Stimulated activated CD4-positive, alpha-beta T cell treated with anti-CD3 and anti-CD28 coated beads, Interleukin-15, amount 100 ng/mL, for 48 hours (primary cell): ENCODE results near the gene PRR30.
"Not testable (repeated sequence)": the region's sequence is repeated elsewhere in the genome, so short reads cannot be mapped to it uniquely, and the experiment has no call there.

Experiments
- DNase-seq, 2 donors: peaks; one replicate each; pipeline ENCODE4 v3.0.0-alpha.2; 2020; ENCODE audit warnings: low read depth in 2 of 2

Gene PRR30

GRCh38 chr2:27139310-27139709 lies at the start of gene PRR30:
PRR30 (minus strand) TSS chr2:27139410; CDS start chr2:27138329, 1,081 bp downstream.
- no peak for DNase-seq

- no peak for DNase-seq
Observed at GRCh38 chr2:27186613-27187345, 47.6 kb upstream of the PRR30 start.

- no peak for DNase-seq
Observed at GRCh38 chr2:27185331-27186026, 46.3 kb upstream of the PRR30 start.

- DNase-seq = no peak
Observed at GRCh38 chr2:27184115-27184514, 44.9 kb upstream of the PRR30 start.

DNA sequence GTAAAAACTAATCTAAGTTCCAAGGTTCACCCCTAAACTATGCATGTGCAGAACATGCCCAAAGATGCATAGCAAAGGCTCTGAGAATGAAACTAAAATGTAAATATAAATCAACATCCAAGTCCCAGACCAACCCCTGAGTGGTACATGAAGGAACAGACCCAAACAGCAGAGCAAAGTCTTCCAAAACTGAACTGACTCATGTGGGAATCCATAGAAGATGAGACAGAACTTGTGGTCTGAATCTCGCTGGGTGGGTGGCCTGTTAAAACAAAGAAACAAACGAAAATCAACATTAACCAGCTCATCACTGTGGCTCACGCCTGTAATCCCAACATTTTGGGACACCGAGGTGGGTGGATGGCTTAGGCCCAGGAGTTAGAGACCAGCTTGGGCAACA lies 43.1 kb upstream of the PRR30 start:
- DNase-seq = no peak

- no peak for DNase-seq
Observed at GRCh38 chr2:27179344-27180000, 40.3 kb upstream of the PRR30 start.

DNA sequence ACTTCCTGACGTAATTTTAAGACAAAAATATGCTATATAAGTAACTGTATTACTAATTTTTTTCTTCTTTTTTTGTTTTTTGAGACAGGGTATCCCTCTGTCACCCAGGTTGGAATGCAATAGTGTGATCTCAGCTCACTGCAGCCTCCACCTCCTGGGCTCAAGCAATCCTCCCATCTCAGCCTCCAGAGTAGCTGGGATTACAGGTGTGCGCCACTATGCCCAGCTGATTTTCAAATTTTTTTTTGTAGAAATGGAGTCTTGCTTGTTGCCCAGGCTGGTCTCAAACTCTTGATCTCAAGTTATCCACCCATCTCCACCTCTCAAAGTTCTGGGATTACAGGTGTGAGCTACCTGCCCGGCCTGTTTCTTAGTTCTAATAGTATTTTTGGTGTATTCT lies 39.3 kb upstream of the PRR30 start:
- DNase-seq = no peak

- DNase-seq = no peak
Observed at GRCh38 chr2:27177441-27178351, 38.5 kb upstream of the PRR30 start.

DNA sequence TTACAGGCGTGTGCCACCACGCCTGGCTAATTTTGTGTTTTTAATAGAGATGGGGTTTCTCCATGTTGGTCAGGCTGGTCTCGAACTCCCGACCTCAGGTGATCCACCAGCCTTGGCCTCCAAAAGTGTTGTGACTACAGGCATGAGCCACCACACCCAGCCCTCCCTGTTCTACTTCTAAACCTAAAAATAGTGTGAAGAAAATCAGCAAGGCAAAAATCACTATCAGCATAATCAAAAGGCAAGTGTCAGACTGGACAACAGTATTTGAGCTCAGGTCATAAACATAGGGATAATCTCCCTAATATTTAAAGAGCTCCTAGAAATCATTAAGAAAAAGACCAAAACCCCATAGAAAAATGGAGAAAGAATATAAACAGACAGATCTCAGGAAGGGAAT lies 36.6 kb upstream of the PRR30 start:
- DNase-seq = not testable (repeated sequence)

DNA sequence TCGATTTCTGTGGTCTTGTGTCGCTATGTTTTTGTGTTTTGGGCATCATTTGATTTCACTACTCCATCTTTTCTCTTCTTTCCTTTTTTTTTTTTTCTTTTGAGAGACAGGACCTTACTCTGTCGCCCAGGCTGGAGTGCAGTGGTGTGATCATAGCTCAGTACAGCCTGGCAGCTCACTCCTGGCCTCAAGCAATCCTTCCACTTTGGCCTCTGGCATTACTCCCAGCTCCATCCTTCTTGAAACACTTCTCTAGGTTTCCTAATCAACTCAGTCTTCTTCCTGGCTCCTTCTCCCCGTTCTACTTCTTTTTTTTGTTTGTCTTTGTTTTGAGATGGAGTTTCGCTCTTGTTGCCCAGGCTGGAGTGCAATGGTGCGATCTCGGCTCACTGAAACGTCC lies 36.1 kb upstream of the PRR30 start:
- DNase-seq = no peak

- DNase-seq = no peak
Observed at GRCh38 chr2:27174638-27175037, 35.4 kb upstream of the PRR30 start.

DNA sequence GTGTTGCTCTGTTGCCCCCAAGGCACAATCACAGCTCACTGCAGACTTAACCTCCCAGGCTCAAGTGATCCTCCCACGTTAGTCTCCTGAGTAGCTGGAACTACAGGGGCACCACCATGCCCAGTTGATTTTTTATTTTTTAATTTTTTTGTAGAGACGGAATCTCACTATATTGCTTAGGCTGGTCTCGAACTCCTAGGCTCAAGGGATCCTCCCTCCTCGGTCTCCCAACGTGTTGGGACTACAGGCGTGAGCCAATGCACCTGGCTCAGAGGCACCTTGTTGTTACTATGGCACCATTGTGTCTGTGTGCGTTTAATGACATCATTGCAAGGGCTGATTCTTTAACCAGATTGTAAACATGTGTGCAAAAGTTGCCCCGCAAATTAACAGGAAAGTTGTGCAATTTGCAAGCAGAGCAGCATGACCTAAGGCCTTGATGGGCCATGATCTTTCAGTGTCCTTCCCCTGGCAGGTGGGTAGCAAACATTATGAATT lies 32.2 kb upstream of the PRR30 start:
- DNase-seq = no peak

DNA sequence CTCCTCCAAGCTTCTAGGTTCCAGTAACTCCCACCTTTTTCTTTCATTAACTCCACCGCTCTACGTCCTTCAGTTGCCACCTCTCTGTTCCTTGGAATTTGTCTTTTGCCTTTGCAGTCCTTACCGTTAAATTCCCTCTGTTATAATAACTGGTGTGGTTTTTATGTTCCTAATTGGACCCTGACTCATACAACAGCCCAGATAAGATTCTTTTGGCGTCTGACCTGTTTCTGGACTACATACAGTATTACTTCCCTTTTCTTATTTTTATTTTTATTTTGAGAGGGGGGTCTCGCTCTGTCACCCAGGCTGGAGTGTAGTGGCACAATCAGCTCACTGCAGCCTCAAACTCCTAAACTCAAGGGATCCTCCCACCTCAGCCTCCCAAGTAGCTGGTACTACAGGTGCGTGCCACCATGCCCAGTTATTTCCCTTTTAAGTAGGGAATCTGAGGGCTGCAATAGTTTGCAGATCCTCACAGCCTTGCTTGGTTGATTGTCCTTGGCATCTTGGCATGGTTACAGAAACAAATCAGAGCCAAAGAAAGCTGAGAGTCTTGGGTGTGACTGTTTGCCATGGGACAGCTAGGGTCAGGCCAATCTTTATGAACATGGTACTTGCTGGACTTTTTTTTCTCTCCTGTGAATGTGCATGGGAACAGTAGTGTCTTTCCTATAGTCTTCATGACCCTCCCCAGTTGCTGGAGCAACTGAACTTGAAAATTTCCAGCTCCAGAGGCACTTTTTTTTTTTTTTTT lies 31.5 kb upstream of the PRR30 start:
- no peak for DNase-seq

DNA sequence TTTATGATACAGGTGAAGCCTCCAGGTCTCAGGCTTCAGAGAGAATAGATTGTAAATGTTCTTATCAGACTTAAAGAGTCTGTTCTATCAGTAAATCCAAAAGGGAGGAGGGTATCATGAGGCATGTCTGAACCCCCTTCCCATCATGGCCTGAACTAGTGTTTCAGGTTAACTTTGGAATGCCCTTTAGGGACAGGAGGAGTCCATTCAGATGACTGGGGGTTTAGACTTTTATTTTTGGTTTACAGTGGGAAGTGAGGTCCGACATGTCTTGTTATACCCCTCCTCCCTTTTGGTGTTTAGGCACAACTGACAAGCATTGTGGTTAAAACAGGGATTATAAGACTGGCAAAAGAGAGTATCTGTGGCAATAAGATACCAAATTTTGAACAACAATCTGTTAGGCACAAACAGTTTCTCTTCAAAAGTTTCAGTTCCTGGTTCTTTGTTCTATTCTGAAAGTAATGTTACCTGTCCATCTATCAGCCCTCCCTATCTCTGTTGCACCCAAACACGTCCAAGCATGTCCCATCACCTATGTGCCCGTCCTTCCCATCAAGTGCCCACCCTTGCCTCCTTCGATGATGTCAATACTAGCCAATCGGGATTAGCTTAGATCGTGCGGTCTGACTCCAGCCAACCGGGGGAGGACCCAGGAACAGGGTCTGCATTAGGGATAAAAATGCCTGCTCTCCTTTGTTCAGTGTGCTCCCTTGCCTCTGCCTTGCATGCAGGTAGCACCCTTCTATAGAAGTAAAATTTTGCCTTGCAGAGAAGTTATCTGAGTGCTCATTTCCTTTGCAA lies 26.0 kb upstream of the PRR30 start:
- no peak for DNase-seq

DNA sequence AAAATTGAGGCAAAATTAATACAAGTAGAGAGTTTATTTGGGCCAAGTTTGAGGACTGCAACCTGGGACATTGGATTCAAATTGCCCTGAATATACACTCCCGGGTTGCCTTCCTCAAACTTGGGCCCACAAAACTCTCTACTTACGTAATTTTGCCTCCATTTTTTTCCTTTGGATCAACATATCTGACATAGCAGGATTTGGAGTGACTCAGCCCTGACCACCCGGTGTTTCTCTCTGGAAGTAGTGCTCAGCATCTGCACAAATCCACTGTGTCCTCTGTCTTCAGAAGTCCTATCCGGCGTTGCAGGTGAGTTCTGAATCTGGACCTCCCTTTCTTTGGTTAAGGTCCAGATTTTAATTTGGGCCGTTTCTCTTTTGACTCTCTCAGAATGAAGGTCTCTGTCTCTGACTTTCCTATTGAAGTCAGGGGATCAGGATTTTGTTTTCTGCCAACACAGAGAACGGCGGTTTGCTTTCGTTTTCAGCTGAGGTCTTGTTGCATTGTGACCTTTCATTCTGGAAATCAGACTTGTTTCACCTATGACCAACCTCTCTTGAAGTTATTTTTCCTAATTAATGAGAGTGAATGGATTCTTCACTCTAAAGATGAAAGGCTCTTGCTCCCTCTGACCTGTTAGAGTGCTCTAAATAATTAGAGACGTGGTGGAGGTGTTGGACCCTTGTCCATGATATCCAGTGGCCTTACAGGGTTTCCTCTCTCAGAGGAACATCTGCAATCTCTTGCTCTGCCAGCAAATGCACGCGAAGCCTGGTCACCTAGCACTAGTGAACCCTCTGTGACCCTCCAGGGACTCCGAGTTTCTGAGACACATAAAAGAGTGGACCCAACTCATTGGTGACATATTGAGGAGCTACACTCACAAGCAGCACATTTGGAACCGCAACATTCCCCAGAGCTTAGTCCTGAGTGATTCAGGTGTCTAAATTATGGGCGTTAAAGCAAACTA lies 23.2 kb upstream of the PRR30 start:
- DNase-seq = no peak

DNA sequence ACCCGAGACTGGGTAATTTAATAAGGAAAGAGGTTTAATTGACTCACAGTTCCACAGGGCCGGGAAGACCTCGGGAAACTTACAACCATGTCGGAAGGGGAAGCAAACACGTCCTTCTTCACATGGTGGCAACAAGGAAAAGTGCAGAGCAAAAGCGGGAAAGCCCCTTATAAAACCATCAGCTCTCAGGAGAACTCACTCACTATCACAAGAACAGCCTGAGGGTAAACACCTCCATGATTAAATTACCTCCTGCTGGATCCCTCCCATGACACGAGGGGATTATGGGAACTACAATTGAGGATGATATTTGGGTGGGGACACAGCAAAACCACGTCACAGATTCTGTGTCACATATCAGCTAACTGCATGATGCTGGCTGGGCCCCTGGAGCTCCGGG lies 21.0 kb upstream of the PRR30 start:
- no peak for DNase-seq

DNA sequence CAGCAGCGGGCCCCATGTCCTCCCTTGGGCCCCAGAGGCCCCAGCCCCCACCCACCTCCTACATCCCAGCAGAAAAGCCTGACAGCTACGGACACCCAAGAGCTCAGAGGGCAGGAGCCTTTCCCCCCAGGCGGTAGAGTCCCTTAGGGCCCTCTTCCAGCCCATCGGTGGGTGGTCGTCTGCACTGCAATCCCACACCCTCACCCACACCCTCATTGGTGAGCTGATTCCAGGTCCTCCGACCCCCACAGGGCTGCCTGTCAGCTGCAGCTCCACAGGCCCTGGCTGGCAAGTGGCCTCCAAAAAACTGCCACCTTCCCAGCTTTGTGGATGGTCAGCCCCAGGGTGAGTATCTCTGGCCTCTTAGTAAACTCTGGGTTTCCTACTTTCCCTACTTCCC lies 20.1 kb upstream of the PRR30 start:
- no peak for DNase-seq

DNA sequence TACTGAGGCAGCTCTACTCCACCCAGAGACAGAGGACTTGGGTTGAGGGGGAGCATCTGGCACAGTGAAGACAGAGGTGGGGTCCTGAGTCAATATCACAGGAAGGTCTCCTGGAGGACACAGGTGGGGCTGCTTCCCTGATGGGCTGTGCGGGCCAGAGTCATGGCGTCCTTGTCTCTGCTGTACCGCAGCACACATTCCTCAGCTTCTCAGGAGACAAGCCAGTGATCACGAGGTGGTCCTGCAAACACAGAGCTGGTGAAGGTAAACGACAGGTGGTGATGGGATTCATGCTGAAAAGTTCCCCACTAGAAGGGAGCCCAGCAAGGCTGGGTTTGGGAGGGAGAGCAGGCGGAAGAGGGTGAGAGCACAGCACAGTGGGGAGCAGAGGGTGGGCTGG lies 19.3 kb upstream of the PRR30 start:
- DNase-seq = no peak

DNA sequence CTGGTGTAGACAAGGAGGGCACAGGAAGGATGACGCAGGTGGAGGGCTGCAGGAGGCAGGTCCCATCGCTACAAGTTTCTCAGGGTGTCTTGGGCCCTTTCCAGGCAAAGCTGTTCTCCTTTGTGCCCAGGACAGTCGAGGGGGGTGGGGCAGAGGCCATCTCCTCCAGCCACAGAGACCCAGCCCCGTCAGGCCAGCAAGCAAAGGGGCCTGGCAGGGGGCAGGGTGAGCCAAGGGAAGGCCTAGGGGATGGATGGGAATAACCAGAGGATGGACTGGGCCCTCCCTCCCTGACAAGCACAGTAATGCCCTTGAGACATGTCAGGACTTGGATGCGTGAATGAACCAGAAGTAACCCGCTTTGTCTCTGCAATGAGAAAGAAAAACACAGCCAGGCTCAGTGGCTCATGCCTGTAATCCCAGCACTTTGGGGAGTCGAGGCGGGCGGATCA lies 15.9 kb upstream of the PRR30 start:
- DNase-seq = no peak
